Measurements from ENCODE around the gene CLEC2D. TPM values are rescaled to one million over a fixed set of nuclear protein-coding genes. Genes with fewer than 3 reads are reported as not detected.

CLEC2D gene
- total and polyA plus RNA-seq, 10 of the 15 experiments (the other 5 are each of a cell fraction or from before 2014, with no cell fraction given): 4.6 to 29.8 (median 16.0) TPM

- H3K4me3 ChIP-seq: 0 out of 2 replicates have a peak overlapping the region, but pooled peaks have one; percentile 0
- H3K4me1 ChIP-seq (ENCODE audit: control insufficient read depth, insufficient read depth, low read length): peaks cover 32% of the 10 kb centered on the region
- BruUV-seq (replicated peaks): TSS peak; percentile 83
- H4K20me1 ChIP-seq (ENCODE audit: control insufficient read depth, insufficient read depth): no peaks in the 10 kb centered on the region
- ChIA-PET CTCF (interaction anchor here (0.6 to 6.1 kb wide), 3 partner anchors 13 to 58 kb away, joined by 3 to 67 read pairs (median 3); no protein-coding TSS in a partner anchor), SMC1A (ENCODE audit: uncharacterized antibody, unreplicated experiment) (interaction anchor here (1.0 to 22.8 kb wide), 4 partner anchors 10 to 58 kb away, joined by 3 to 814 read pairs (median 6); no protein-coding TSS in a partner anchor), RAD21 (ENCODE audit: unreplicated experiment) (no interaction called here), POLR2A (no interaction called here)
- TF ChIP-seq GATAD2B (conservative IDR thresholded peaks at IDR 0.05; ENCODE audit: low read depth): no peak
- TF ChIP-seq SMAD5 (IDR thresholded peaks at IDR 0.05; ENCODE audit: low read depth): no peak
- 0 out of 2 replicates have a peak, but pooled peaks have one; percentile 8 for TF ChIP-seq IKZF1 (conservative IDR thresholded peaks at IDR 0.05)
- peak; percentile 53; the same call in 1 of the 2 replicates for TF ChIP-seq MLLT1 (IDR thresholded peaks at IDR 0.05)
- no peak for TF ChIP-seq SUZ12 (IDR thresholded peaks at IDR 0.05; ENCODE audit: unreplicated experiment)
- TF ChIP-seq LARP7 (IDR thresholded peaks at IDR 0.05): 0 out of 2 replicates have a peak, but pooled peaks have one; percentile 38
- peak; percentile 39; the same call in 1 of the 3 replicates for TF ChIP-seq POU2F2 (IDR thresholded peaks at IDR 0.05; ENCODE audit: borderline replicate concordance, low read depth, low read length)
- TF ChIP-seq ZNF687 (IDR thresholded peaks at IDR 0.05): no peak
- TF ChIP-seq RUNX3 (IDR thresholded peaks at IDR 0.05; ENCODE audit: low read length): peak; percentile 38; the same call in 1 of the 2 replicates
- peak; percentile 44; the same call in 1 of the 2 replicates for TF ChIP-seq PAX5 (IDR thresholded peaks at IDR 0.05; ENCODE audit: borderline replicate concordance, low read depth, low read length)
- peak; percentile 30; the same call in 1 of the 2 replicates for TF ChIP-seq POLR2A (IDR thresholded peaks at IDR 0.05; ENCODE audit: low read depth, low read length)
- peak; percentile 82 for TF ChIP-seq POLR2AphosphoS5 (IDR thresholded peaks at IDR 0.05; ENCODE audit: low read length)
- TF ChIP-seq STAT3 (IDR thresholded peaks at IDR 0.05; ENCODE audit: low read depth, low read length): no peak
- WGBS (ENCODE audit: insufficient coverage, insufficient replicate concordance, low lambda C conversion rate, missing lambda C conversion rate): 94% methylated on average over 7 of the region's 7 CpGs
- ATAC-seq (peak; percentile 72), FAIRE-seq (no peak), DNase-seq (ENCODE audit: low read depth, low spot score) (no peak)
- no peaks in the 10 kb centered on the region for H3K36me3 ChIP-seq (ENCODE audit: control insufficient read depth in 2 of 2, insufficient read depth in 2 of 2, low read length in 1 of 2)
- H2AFZ ChIP-seq (ENCODE audit: control insufficient read depth, low read depth, low read length): no peak overlapping the region
- peaks cover 2% of the 10 kb centered on the region for H3K79me2 ChIP-seq (ENCODE audit: control insufficient read depth, insufficient read depth, low read length)
- peak overlapping the region; percentile 18; the same call in 1 of the 2 replicates for H3K9ac ChIP-seq (ENCODE audit: control insufficient read depth, insufficient read depth, low read length)
- in situ Hi-C loops (cut with MboI) (no loop called here), intact Hi-C loops (cut with micrococcal nuclease; ENCODE audit: unreplicated experiment) (loop anchor here (10.0 kb wide), 1 partner anchor 275 kb away; the partner anchor contains the start of gene CLEC12B)
- H3K4me2 ChIP-seq (ENCODE audit: control insufficient read depth, insufficient read depth): no peak overlapping the region; the same call in 1 of the 2 replicates
- peak overlapping the region; percentile 14; the same call in 1 of the 2 replicates for H3K27ac ChIP-seq (ENCODE audit: control insufficient read depth, insufficient read depth)
- no peaks in the 10 kb centered on the region for H3K9me3 ChIP-seq (replicated peaks; ENCODE audit: control insufficient read depth, insufficient read depth, low read length)
- H3K27me3 ChIP-seq (replicated peaks in 1 of 2; ENCODE audit: control insufficient read depth in 2 of 2, insufficient read depth in 2 of 2, low read length in 1 of 2): no peaks in the 10 kb centered on the region
Observed at GRCh38 chr12:9740106-9740750, 70.7 kb downstream of the CLEC2D start.

Measured in GM12878 (cell line).